ENCODE measurements around the gene CDK14. TPM values are rescaled to one million over a fixed set of nuclear protein-coding genes. Genes with fewer than 3 reads are reported as not detected.

CDK14 gene
- total and polyA plus RNA-seq, 10 of the 15 experiments (the other 5 are each of a cell fraction or from before 2014, with no cell fraction given) = 6.5 to 61.3 (median 24.2) TPM

DNA sequence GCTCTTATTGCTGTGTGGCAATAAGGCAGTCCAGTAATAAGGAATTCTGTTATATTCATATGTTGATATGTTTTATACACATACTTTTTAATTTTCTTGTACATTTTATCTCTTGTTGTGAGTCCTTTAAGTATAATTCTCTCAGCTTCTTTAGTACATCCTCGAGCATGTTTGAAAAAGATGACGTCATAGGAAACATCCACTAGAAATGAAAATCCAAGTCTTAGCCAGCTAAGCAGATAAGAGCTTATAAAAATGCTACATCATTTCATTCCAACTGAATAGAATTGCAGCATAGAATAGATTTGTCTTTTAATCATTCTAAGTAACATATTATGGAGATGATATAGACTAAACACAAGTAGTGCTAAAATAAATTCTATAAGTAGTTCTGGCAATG, 384.4 kb downstream of the CDK14 start:
- H4K20me1 ChIP-seq (ENCODE audit: control insufficient read depth, insufficient read depth) = no peaks in the 10 kb centered on the region
- BruUV-seq (replicated peaks) = no TSS peak
- DNase-seq (ENCODE audit: low read depth, low spot score) (no peak), ATAC-seq (no peak), FAIRE-seq (no peak)
- H3K27ac ChIP-seq (ENCODE audit: control insufficient read depth, insufficient read depth) = no peak overlapping the region
- H3K4me1 ChIP-seq (ENCODE audit: control insufficient read depth, insufficient read depth, low read length) = no peaks in the 10 kb centered on the region
- CTCF ChIA-PET = no interaction called here
- H3K36me3 ChIP-seq (ENCODE audit: control insufficient read depth in 2 of 2, insufficient read depth in 2 of 2, low read length in 1 of 2) = no peaks in the 10 kb centered on the region; a peak in 1 of 4 replicates
- H2AFZ ChIP-seq (ENCODE audit: control insufficient read depth, low read depth, low read length) = no peak overlapping the region
- intact Hi-C loops (cut with micrococcal nuclease; ENCODE audit: unreplicated experiment) (no loop called here), in situ Hi-C loops (cut with MboI) (no loop called here)
- RAD21 ChIA-PET (ENCODE audit: unreplicated experiment) = interaction anchor here (0.5 kb wide), 1 partner anchor 271 kb away, joined by 3 read pairs; no protein-coding TSS in a partner anchor
- H3K9me3 ChIP-seq (replicated peaks; ENCODE audit: control insufficient read depth, insufficient read depth, low read length) = peaks cover 19% of the 10 kb centered on the region
- H3K9ac ChIP-seq (ENCODE audit: control insufficient read depth, insufficient read depth, low read length) = no peak overlapping the region
- H3K27me3 ChIP-seq (replicated peaks in 1 of 2; ENCODE audit: control insufficient read depth in 2 of 2, insufficient read depth in 2 of 2, low read length in 1 of 2) = no peaks in the 10 kb centered on the region
- no peaks in the 10 kb centered on the region for H3K79me2 ChIP-seq (ENCODE audit: control insufficient read depth, insufficient read depth, low read length)
- POLR2A ChIA-PET = no interaction called here
- no peak overlapping the region for H3K4me3 ChIP-seq
- 43% methylated on average over 2 of the region's 2 CpGs for WGBS (ENCODE audit: insufficient coverage, insufficient replicate concordance, low lambda C conversion rate, missing lambda C conversion rate)
- SMC1A ChIA-PET (ENCODE audit: uncharacterized antibody, unreplicated experiment) = interaction anchor here (0.7 kb wide), 1 partner anchor 218 kb away, joined by 3 read pairs; no protein-coding TSS in a partner anchor
- TF ChIP-seq ZNF217 (IDR thresholded peaks at IDR 0.05) = no peak
- TF ChIP-seq CEBPB (IDR thresholded peaks at IDR 0.05; ENCODE audit: borderline replicate concordance in 1 of 2, low read depth in 2 of 2, low read length in 2 of 2) = no peak
- TF ChIP-seq IKZF2 (IDR thresholded peaks at IDR 0.05) = no peak
- TF ChIP-seq NR2C2 (IDR thresholded peaks at IDR 0.05; ENCODE audit: borderline replicate concordance, control insufficient read depth, insufficient read length, low read depth) = no peak
- TF ChIP-seq HDAC2 (IDR thresholded peaks at IDR 0.05) = no peak
- no peak for TF ChIP-seq POLR2A (IDR thresholded peaks at IDR 0.05; ENCODE audit: low read depth, low read length)
- TF ChIP-seq PAX8 (IDR thresholded peaks at IDR 0.05) = no peak
- TF ChIP-seq GABPA (IDR thresholded peaks at IDR 0.05; ENCODE audit: low read depth) = no peak
- TF ChIP-seq STAT1 (conservative IDR thresholded peaks at IDR 0.05) = no peak
- no peak for TF ChIP-seq JUNB (IDR thresholded peaks at IDR 0.05)
- TF ChIP-seq HCFC1 (IDR thresholded peaks at IDR 0.05; ENCODE audit: low read length) = no peak
- TF ChIP-seq, protein P1, sequence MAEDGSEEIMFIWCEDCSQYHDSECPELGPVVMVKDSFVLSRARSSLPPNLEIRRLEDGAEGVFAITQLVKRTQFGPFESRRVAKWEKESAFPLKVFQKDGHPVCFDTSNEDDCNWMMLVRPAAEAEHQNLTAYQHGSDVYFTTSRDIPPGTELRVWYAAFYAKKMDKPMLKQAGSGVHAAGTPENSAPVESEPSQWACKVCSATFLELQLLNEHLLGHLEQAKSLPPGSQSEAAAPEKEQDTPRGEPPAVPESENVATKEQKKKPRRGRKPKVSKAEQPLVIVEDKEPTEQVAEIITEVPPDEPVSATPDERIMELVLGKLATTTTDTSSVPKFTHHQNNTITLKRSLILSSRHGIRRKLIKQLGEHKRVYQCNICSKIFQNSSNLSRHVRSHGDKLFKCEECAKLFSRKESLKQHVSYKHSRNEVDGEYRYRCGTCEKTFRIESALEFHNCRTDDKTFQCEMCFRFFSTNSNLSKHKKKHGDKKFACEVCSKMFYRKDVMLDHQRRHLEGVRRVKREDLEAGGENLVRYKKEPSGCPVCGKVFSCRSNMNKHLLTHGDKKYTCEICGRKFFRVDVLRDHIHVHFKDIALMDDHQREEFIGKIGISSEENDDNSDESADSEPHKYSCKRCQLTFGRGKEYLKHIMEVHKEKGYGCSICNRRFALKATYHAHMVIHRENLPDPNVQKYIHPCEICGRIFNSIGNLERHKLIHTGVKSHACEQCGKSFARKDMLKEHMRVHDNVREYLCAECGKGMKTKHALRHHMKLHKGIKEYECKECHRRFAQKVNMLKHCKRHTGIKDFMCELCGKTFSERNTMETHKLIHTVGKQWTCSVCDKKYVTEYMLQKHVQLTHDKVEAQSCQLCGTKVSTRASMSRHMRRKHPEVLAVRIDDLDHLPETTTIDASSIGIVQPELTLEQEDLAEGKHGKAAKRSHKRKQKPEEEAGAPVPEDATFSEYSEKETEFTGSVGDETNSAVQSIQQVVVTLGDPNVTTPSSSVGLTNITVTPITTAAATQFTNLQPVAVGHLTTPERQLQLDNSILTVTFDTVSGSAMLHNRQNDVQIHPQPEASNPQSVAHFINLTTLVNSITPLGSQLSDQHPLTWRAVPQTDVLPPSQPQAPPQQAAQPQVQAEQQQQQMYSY (CRISPR knock-in tag; IDR thresholded peaks at IDR 0.05) = no peak
- no peak for TF ChIP-seq STAT3 (IDR thresholded peaks at IDR 0.05; ENCODE audit: low read depth, low read length)
- TF ChIP-seq MTA2 (IDR thresholded peaks at IDR 0.05; ENCODE audit: low read depth) = no peak
- TF ChIP-seq, protein P2, sequence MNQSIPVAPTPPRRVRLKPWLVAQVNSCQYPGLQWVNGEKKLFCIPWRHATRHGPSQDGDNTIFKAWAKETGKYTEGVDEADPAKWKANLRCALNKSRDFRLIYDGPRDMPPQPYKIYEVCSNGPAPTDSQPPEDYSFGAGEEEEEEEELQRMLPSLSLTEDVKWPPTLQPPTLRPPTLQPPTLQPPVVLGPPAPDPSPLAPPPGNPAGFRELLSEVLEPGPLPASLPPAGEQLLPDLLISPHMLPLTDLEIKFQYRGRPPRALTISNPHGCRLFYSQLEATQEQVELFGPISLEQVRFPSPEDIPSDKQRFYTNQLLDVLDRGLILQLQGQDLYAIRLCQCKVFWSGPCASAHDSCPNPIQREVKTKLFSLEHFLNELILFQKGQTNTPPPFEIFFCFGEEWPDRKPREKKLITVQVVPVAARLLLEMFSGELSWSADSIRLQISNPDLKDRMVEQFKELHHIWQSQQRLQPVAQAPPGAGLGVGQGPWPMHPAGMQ (IDR thresholded peaks at IDR 0.05; ENCODE audit: borderline replicate concordance) = no peak
- TF ChIP-seq BMI1 (IDR thresholded peaks at IDR 0.05; ENCODE audit: borderline replicate concordance) = no peak
- H3K4me2 ChIP-seq (ENCODE audit: control insufficient read depth, insufficient read depth) = no peak overlapping the region

All from GM12878 (cell line).